Right lung (tissue), 5 donors: ENCODE results near the gene KDM4B. TPM values are rescaled to one million over a fixed set of nuclear protein-coding genes. Genes with fewer than 3 reads are reported as not detected.
"Not testable (repeated sequence)": the region's sequence is repeated elsewhere in the genome, so short reads cannot be mapped to it uniquely, and the experiment has no call there.

Source experiments
- DNase-seq, 2 donors: peaks; one replicate each; pipeline ENCODE4 v3.0.0-alpha.2; 2013
- polyA plus RNA-seq, 5 donors: library from polyadenylated mRNA; unstranded; fragments of 120-200 nt; gene quantifications; one replicate each; pipeline versions ENCODE4 v1.2.1 to v1.2.3, GENCODE V29; 2013; ENCODE audit warnings: inconsistent platforms in 1 of 5, low replicate concordance in 1 of 5; ENCODE audit not compliant: insufficient read length in 5 of 5, insufficient read depth in 1 of 5

KDM4B gene
- polyA plus RNA-seq, 5 donors: 19.1 to 34.8 (median 24.8) TPM

DNA sequence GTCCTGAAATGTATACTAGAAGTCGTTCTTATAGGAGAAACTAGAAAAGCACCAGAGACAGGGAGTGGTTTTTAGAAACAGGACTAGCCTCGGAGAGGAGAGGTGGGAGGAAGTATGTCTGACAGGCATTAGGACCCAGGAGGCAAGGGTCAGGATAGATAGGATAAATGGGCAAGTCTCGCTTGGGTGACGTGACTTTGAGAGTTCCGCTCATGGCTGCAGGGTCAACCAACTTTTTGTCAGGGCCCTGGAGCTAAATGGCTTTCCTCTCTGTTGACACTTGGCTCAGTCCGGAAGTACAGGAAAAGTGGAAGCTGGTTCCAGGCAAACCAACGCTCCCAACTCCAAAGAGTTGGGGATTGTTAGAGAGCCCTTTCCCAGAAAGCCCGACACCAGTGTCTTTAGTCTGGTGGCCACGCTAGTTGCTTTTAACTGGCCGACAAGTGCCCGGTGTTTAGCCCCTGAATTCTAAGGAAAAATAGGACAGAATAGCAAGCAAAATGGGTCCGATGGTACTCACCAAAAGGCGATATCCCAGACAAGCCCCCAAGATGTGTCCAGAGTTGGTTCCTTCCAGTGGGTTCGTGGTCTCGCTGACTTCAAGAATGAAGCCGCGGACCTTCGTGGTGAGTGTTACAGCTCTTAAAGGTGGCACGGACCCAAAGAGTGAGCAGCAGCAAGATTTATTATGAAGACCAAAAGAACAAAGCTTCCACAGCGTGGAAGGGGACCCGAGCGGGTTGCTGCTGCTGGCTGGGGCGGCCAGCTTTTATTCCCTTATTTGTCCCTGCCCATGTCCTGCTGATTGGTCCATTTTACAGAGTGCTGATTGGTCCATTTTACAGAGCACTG lies 196.2 kb downstream of the KDM4B start:
- not testable (repeated sequence) for DNase-seq

DNA sequence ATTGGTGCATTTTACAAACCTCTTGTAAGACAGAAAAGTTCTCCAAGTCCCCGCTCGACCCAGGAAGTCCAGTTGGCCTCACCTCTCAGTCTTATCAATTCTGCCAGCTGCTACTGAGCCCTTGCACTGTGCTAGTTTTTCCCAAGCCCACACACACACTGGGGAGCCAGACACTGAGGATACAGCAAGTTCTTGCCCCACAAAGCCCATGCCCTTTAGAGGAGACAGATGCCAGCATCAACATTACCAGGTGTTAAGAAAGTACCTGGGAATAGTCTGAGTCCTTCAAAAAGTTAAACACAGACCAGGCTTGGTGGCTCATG lies 196.7 kb downstream of the KDM4B start:
- no peak for DNase-seq

DNA sequence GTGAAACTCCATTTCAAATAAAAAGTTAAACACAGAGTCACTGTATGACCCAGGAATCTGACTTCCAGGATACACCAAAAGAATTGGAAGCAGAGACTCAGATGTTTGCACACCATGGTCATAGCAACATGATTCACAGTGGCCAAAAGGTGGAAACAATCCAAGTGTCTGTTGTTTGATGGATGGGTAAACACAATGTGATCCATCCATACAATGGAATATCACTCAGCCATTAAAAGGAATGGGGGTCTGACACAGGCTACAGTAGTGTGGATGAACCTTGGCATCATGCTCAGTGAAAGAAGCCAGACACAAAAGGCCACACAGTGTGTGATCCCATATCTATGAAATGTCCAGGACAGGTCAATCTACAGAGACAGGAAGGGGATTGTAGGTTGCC lies 197.3 kb downstream of the KDM4B start:
- DNase-seq: no peak

DNA sequence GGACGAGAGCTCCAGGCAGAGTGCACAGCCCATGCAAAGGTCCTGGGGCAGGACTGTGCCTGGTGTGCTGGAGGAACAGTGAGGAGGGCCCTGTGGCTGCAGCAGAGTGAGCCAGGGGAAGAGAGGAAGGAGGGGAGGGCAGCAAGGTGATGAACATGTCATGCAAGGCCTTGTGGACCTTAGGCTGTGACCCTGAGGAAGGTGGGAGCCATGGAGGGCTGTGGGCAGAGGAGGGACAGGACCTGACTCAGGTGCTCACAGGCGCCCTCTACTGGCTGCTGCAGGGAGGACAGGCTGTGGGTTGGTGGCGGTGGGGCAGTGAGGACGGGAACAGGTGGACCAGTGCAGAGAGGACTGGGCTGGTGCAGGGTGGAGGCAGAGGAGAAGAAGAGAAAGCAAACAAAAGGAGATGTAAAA lies 201.4 kb downstream of the KDM4B start:
- no peak for DNase-seq

DNA sequence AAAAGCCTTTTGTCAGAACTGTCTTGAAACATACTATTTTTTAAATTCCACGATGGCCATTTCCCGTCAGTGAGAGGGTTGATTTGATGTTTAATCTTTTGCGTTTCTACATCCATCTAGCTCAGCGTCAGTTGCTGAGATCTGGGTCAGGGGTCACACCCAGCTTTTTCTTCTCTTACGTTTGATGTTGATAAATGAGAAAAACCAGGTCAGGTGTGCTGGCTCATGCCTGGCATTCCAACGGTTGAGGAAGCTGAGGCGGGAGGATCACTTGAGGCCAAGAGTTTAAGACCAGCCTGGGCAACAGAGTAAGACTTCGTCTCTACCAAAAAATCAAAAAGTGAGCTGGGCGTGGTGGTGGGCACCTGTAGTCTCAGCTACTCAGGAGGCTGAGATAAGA lies 202.8 kb downstream of the KDM4B start:
- DNase-seq: no peak

DNA sequence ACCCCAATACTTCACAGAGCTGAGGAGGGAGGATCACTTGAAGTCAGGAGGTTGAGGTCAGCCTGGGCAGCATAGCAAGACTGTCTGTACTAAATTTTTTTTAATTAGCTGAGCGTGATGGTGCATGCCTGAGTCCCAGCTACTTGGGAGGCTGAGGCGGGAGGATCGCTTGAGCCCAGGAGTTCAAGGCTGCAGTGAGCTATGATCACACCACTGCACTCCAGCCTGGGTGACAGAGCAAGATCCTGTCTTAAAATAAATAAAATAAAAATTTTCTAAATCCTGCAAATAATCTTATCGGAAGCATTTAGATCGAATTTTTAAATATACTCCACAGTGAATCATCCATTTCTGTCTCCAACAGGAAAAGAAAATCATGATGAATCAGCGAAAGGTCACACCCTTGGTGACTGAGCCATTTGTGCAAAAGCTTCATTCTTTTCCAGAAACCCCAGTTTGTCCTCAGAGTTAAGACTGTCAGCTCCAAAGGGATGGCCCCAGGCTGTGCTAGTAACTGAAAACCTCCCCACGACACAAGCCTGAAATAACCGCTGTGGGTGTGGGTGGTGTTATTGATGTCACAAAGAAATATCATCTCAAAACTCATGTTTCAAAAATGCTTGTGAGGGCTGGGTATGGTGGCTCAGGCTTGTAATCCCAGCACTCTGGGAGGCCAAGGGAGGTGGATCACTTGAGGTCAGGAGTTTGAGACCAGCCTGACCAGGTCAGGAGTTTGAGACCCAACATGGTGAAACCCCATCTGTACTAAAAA lies 204.1 kb downstream of the KDM4B start:
- no peak for DNase-seq

DNA sequence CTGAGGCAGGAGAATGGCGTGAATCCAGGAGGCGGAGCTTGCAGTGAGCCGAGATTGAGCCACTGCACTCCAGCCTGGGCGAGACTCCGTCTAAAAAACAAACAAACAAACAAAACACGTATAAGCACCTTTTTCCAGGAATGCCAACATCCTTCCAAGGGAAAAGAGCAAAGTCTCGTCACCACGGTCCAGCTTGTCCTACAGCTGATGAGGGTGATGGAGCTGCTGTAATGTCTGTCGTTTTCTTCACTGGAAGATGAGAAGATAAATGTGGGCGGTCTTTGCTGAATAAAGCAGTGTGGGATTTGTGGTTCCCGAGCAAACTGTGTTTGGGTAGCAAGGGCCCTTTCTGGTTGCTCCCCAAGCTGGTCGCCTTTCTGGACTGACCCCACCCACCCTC lies 205.1 kb downstream of the KDM4B start:
- no peak for DNase-seq

DNA sequence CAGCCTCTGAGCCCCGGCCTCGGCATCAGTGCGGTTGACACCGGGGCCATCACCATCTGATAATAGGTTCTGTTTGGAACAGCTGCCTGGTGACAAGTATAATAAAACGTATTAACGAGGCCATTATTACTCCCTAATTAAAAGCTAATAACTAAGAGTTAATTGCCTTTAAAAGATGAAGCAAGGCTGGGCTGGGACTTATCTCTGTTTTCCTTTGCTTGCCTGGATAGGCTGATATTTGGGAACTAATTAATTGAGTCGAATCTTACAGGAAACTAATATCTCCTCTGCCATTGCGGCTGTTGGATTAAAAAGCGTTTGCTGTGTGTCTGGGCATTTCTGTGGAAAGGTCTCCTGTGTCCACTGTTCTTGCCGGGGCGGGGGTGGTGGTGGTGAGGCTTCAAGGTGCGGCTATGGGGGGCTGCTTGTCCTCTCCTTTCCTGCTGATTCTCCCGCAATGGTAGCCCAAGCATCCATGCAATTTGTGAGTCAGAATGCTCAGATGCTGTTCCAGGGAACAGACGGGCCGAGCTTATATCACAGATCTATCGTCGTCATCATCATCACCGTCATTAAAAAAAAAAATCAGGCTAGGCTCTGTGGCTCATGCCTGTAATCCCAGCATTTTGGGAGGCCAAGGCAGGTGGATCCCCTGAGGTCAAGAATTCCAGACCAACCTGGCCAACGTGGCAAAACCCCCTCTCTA lies 209.0 kb downstream of the KDM4B start:
- no peak for DNase-seq

DNA sequence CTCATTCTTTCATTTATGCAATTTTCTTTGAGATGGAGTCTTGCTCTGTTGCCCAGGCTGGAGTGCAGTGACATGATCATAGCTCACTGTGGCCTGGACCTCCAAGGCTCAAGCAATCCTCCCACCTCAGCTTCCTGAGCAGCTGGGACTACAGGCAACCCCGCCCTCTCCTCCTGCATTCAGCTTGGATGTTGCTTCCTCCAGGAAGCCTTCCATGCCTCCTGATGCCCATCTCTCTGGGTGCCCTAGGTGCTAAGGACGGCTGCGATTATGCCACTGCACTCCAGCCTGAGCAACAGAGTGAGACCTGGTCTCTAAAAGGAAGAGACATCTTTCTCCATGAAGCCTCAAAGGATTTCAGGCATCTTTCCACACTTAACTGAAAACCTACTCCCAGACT lies 209.9 kb downstream of the KDM4B start:
- no peak for DNase-seq

DNA sequence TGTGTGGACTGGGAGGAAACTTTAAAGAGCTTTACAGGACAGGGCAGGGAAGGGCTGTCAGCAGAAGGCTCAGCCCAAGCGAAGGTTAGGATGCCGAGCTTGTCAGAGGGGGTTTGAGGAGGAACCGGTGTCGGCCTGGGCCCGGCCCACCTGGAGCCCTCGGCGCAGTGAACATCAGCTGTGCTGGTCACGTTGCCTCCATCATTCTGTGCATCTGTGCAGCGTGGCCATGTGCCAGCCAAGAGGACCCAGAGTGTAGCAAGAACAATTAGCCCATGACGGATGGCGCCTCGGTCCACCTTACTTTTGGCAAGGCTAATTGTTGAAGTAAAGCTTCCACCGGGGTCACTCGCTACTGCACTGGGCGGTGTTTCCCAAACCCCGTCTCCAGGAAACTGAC lies 210.3 kb downstream of the KDM4B start:
- DNase-seq: no peak

DNA sequence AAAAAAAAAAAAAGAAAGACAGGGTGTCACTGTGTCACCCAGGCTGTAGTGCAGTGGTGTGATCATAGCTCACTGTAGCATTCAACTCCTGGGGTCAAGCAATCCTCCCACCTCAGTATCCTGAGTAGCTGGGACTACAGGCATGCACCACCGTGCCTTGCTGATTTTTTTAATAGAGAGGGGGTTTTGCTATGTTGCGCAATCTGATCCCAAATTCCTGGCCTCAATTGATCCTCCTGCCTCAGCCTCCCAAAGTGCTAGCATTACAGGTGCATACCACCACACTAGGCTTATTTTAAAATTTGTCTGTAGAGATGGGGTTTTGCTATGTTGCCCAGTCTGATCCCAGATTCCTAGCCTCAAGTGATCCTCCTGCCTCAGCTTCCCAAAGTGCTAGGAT lies 212.4 kb downstream of the KDM4B start:
- no peak for DNase-seq

DNA sequence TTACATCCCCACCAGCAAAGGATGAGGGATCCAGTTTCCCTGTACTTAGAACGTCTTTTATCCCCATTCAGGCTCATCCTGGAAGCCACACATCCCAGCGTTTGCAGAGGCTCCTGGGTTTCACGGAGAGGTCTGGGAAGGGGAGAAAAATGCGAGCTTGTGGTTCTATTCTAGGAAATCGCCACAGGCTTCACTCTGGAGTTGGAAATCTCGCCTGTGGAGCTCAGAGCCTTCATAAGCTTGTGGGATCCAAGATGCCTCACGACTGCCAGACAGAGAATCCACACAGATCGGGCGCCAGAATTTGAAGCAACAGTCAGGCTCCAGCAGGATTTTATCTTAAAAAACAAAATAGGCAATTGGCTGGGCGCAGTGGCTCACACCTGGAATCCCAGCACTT lies 213.8 kb downstream of the KDM4B start:
- no peak for DNase-seq

DNA sequence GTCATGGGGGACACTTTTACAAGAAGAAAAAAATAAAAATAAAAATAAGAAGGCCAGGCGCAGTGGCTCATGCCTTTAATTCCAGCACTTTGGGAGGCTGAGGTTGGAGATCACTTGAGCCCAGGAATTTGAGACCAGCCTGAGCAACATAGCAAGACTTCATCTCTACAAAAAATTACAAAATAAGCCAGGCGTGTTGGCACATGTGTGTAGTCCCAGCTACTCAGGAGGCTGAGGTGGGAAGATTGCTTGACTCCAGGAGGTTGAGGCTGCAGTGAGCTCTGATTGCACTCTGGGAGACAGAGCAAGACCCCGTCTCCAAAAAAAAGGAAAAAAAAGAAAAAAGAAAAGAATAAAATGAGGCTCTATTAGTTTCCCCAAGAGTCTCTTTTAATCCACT lies 214.7 kb downstream of the KDM4B start:
- DNase-seq: no peak

DNA sequence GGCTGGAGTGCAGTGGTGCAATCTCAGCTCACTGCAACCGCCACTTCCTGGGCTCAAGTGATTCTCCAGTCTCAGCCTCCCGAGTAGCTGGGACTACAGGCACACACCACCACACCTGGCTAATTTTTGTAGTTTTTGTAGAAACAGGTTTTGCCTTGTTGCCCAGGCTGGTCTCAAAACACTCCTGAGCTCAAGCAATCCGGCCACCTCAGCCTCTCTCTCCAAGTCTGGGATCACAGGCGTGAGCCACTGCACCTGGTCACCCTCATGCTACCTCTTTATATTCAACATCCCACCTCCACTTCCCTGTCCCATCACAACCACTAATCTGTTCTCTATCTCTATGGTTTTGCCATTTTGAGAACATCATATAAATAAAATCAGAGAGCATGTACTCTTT lies 216.0 kb downstream of the KDM4B start:
- DNase-seq: no peak

DNA sequence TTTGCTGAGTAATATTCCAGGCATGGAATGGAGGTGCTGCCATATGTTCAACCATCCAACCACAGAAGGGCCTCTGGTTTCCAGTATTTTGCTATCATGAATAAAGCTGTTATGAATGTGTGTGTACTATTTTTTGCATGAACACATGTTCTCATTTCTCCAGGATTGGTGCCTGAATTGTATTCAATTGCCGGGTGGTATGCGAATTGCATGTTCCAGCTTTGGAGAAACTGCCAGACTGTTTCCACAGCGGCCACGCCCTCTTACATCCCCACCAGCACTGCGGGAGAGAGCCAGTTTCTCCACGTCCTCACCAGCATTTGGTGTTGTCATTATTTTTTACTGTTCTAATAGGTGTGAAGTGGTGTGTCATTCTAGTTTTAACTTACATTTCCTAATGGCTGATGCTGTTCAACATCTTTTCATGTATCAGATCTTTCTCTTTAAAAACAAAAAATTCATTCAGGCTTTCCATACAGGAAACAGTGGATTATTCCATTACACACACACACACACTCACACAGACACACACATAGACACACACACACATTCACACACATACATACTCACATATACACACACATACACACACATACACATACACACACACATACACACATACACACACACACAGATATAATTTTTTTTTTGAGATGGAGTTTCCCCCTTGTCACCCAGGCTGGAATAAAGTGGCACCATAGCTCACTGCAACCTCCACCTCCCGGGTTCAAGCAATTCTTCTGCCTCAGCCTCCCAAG lies 217.6 kb downstream of the KDM4B start:
- DNase-seq: no peak

DNA sequence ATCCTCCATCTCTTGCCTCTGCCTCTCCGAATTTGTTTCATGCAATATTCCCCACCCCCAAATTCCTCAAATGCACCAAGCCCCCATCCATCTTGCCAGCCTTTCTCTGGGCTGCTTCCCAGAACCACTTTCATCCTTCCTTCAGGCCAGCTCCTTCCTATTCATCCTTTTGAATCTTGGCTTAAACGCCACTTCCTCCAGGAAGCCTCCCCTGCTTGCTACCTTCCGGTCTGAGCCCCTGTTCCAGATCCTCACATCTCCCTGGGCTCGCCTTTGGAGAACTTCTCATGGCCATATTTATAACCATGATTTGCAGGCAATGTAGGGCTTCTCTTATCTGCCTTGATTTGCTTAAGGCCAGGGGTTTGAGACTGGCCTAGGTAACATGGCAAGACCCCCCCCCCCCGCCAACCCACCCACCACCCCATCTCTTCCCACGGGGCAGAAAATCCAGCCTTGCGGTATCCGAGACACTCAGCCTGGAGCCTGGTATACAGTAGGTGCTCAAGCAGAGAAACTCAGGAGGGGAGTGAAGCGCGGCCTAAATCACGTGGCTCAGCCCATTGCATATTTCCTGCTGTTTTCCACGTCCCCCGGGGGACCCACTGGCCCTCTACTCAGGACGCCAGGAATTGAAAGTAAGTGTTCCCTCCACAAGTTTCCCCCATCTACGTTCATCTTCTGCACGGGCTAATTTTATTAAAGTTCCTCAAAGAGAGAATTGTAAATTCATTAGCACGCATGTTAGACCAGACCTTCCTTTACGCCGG lies 219.8 kb downstream of the KDM4B start:
- DNase-seq: no peak

DNA sequence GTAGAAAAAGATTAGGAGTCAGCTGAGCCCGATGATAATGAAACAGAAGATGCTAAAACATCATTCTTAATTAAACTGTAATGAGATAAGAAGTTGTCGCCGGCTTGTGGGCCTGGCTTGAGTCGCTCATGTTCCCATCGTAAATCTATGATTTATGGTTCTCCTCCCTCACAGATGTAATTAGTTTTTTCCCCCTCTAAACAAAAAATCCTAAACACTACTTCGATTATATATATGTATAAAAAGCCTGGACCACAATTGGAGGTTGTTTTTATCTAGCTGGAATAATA lies 220.3 kb downstream of the KDM4B start:
- no peak for DNase-seq

DNA sequence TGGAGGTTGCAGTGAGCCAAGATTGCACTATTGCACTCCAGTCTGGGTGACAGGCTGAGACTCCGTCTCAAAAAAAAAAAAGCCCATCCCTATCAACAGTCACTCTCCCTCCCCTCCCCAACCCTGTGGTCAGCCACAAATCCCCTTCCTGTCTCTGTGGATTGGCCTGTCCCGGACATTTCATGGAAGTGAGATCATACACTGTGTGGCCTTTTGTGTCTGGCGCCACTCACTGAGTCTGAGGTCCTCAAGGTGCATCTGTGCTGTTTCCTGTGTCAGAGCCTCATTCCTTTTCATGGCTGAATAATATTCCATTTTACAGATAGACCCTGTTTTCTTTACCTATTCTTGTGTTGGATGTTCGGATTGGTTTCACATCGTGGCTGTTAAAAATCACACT lies 222.2 kb downstream of the KDM4B start:
- DNase-seq: no peak

DNA sequence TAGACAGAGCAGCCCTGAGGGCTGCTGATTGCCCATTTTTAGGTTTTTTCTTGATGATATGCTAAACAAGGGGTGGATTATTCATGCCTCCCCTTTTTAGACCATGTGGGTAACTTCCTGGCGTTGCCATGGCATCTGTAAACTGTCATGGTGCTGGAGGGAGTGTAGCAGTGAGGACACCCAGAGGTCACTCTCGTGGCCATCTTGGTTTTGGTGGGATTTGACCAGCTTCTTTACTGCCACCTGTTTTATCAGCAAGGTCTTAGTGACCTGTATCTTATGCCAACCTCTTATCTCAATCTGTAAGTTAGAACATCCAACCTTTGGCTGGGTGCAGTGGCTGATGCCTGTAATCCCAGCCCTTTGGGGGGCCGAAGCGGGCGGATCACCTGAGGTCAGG lies 223.7 kb downstream of the KDM4B start:
- no peak for DNase-seq

DNA sequence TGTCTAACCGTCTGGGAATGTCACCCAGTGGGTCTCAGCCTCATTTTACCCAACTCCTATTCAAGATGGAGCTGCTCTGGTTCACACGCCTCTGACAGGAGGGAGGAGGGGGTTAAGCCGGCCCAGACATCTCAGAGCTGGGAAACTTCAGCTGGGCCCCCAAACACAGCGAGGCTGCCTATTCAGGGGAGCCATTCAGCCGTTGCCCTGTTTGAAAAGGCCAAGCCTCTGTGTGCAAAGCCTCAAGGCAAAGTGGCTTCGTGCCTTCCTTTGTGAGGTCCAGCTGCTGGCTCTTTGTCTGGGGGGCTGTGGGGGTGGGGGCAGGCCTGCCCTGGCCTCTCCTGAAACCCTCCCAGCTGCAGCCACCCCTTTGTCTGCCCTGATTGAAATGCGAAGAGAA lies 224.3 kb downstream of the KDM4B start:
- DNase-seq: no peak

DNA sequence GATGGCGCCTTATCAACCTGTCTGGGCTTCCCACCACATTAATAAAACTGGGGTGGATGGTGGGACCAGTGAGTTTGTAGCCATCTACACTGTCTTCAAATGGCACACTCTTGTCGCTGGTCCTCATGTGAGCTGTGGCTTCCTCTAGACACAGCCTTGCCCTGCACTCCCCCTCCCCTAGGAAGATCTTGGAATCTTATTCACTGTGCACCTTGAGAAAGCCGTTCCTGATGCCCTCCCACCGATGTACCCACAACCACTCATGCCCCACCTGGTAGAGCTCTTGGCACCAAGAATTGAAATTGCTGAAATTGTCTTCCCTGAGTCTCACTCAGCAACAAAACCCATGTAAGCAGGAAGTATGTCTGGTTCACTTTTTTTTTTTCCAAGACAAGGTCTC lies 225.7 kb downstream of the KDM4B start:
- DNase-seq: no peak

DNA sequence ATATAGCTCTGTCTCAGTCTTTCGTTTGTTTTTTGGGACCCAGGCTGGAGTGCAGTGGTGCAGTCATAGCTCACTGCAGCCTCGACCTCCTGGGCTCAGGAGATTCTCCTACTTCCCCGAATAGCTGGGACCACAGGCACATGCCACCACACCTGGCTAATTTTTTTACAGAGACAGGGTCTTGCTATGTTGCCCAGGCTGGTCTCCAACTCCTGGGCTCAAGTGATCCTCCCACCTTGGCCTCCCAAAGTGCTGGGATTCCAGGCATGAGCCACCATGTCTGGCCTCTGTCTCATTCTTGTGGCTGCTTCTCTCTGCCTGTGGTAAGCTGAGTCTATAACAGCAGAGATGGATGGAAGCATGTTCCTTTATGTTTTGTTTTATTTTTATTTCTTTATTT lies 226.7 kb downstream of the KDM4B start:
- DNase-seq: not testable (repeated sequence)
